Loucy (cell line): ENCODE results near the gene MSN.

Experiments
- H2AFZ ChIP-seq: fragments of 200-600 bp; sonication (generic); 2 replicates; pipeline ENCODE4 v1.6.0; 2016; ENCODE audit warnings: antibody characterized with exemption, mild to moderate bottlenecking, low read length, moderate library complexity
- H3F3A ChIP-seq: fragments of 200-600 bp; 2 replicates; pipeline ENCODE4 v1.6.0; 2016; ENCODE audit warnings: antibody characterized with exemption, low read depth, mild to moderate bottlenecking
- H3K27me3 ChIP-seq: fragments of 200-600 bp; sonication (generic); 2 replicates; pipeline ENCODE4 v1.6.1; 2014; ENCODE audit warnings: low read length, mild to moderate bottlenecking; ENCODE audit not compliant: insufficient read depth, poor library complexity, severe bottlenecking
- H3K36me3 ChIP-seq: fragments of 200-600 bp; sonication (generic); 2 replicates; pipeline ENCODE4 v1.6.1; 2016; ENCODE audit warnings: low read length; ENCODE audit not compliant: insufficient read depth
- H3K4me1 ChIP-seq: fragments of 200-600 bp; sonication (generic); 2 replicates; pipeline ENCODE4 v1.5.1; 2014; ENCODE audit warnings: low read length, mild to moderate bottlenecking; ENCODE audit not compliant: insufficient read depth, poor library complexity, severe bottlenecking
- H3K4me2 ChIP-seq: fragments of 200-600 bp; sonication (generic); 2 replicates; pipeline ENCODE4 v1.6.0; 2014; ENCODE audit warnings: antibody characterized with exemption, low read length, low read depth, mild to moderate bottlenecking; ENCODE audit not compliant: poor library complexity, severe bottlenecking
- H3K4me3 ChIP-seq: fragments of 200-600 bp; sonication (generic); 2 replicates; pipeline ENCODE4 v1.5.1; 2014; ENCODE audit warnings: low read length, mild to moderate bottlenecking, mixed read lengths; ENCODE audit not compliant: poor library complexity, severe bottlenecking
- H3K79me2 ChIP-seq: fragments of 200-600 bp; sonication (generic); 2 replicates; pipeline ENCODE4 v1.6.1; 2014; ENCODE audit warnings: low read length; ENCODE audit not compliant: insufficient read depth
- H3K9ac ChIP-seq: fragments of 200-600 bp; sonication (generic); 2 replicates; pipeline ENCODE4 v1.6.0; 2014; ENCODE audit warnings: mild to moderate bottlenecking, low read depth, low read length, moderate library complexity; ENCODE audit not compliant: poor library complexity, severe bottlenecking
- H3K9me2 ChIP-seq: fragments of 200-600 bp; sonication (generic); replicated peaks from 2 replicates; pipeline ENCODE4 v1.6.1; 2016; ENCODE audit warnings: low read depth, low read length, mixed read lengths
- H3K9me3 ChIP-seq: fragments of 200-600 bp; sonication (generic); 2 replicates; pipeline ENCODE4 v1.6.1; 2014; ENCODE audit warnings: mild to moderate bottlenecking, antibody characterized with exemption, low read length, low read depth; ENCODE audit not compliant: insufficient read depth
- H4K20me1 ChIP-seq: fragments of 200-600 bp; sonication (generic); 2 replicates; pipeline ENCODE4 v1.6.0; 2014; ENCODE audit warnings: antibody characterized with exemption, low read length, mild to moderate bottlenecking; ENCODE audit not compliant: insufficient read depth, poor library complexity, severe bottlenecking
- EZH2phosphoT487 ChIP-seq: fragments of 200-600 bp; IDR thresholded peaks from 2 replicates; pipeline ENCODE4 v1.6.1; 2018; ENCODE audit warnings: antibody characterized with exemption, mild to moderate bottlenecking, moderate library complexity, borderline replicate concordance
- TF ChIP-seq, protein P1 (sequence below): fragments of 200-600 bp; sonication (generic); conservative IDR thresholded peaks from 2 replicates; pipeline ENCODE4 v1.5.1; 2014; ENCODE audit warnings: mild to moderate bottlenecking, antibody characterized with exemption, low read length

MSN gene

GRCh38 chrX:65718538-65718937 lies 51.1 kb downstream of the MSN start:
- H4K20me1 ChIP-seq: peaks cover 68% of the 10 kb centered on the region
- H3K36me3 ChIP-seq: peaks cover 59% of the 10 kb centered on the region; the same call in 1 of the 2 replicates
- no peak overlapping the region for H3K9ac ChIP-seq
- no peaks in the 10 kb centered on the region for H3K9me2 ChIP-seq
- H3K4me3 ChIP-seq: no peak overlapping the region
- no peaks in the 10 kb centered on the region for H3F3A ChIP-seq
- no peak overlapping the region for H2AFZ ChIP-seq
- no peak overlapping the region for H3K4me2 ChIP-seq
- peaks cover 98% of the 10 kb centered on the region for H3K79me2 ChIP-seq
- no peaks in the 10 kb centered on the region for H3K27me3 ChIP-seq
- H3K9me3 ChIP-seq: no peaks in the 10 kb centered on the region
- TF ChIP-seq EZH2phosphoT487: no peak
- TF ChIP-seq, protein P1, sequence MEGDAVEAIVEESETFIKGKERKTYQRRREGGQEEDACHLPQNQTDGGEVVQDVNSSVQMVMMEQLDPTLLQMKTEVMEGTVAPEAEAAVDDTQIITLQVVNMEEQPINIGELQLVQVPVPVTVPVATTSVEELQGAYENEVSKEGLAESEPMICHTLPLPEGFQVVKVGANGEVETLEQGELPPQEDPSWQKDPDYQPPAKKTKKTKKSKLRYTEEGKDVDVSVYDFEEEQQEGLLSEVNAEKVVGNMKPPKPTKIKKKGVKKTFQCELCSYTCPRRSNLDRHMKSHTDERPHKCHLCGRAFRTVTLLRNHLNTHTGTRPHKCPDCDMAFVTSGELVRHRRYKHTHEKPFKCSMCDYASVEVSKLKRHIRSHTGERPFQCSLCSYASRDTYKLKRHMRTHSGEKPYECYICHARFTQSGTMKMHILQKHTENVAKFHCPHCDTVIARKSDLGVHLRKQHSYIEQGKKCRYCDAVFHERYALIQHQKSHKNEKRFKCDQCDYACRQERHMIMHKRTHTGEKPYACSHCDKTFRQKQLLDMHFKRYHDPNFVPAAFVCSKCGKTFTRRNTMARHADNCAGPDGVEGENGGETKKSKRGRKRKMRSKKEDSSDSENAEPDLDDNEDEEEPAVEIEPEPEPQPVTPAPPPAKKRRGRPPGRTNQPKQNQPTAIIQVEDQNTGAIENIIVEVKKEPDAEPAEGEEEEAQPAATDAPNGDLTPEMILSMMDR: no peak
- H3K4me1 ChIP-seq: peaks cover 4% of the 10 kb centered on the region

DNA sequence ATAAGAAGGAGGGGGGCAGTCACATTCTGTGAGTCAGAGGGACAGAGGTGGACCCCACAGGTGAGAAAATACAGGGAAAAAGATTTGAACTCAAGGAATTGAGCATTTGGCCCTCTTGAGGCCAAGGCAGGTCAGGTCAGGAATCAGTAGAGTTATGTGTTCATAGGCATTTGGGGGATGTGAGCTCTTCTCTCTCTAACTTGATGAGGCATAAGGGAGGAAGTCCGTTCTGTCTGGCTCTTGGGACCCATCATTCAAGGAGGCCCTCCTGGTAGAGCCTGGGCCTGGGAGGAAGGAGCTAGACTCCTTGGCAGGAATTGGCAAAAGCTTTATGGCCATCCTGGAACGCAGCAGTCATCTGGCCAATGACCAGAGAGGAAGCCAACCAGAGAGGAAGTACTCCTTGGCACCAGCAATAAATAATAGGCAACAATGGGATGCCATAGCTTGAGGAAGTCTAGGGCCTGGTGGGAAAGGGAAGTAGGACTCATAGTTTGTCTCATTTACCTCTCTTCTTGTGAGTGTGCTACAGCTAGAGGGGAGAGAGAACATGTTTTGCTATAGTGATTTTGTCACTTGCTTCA lies 53.0 kb downstream of the MSN start:
- peaks cover 71% of the 10 kb centered on the region; the same call in 1 of the 2 replicates for H3K36me3 ChIP-seq
- no peak overlapping the region for H2AFZ ChIP-seq
- H3K9ac ChIP-seq: no peak overlapping the region
- no peaks in the 10 kb centered on the region for H3K9me2 ChIP-seq
- no peaks in the 10 kb centered on the region for H3F3A ChIP-seq
- peaks cover 96% of the 10 kb centered on the region for H3K79me2 ChIP-seq
- H3K9me3 ChIP-seq: no peaks in the 10 kb centered on the region
- TF ChIP-seq, protein P1: 0 out of 2 replicates have a peak, but pooled peaks have one; percentile 16
- TF ChIP-seq EZH2phosphoT487: no peak
- H3K4me1 ChIP-seq: peaks cover 5% of the 10 kb centered on the region
- H3K27me3 ChIP-seq: no peaks in the 10 kb centered on the region
- no peak overlapping the region for H3K4me3 ChIP-seq
- H3K4me2 ChIP-seq: no peak overlapping the region
- peaks cover 59% of the 10 kb centered on the region for H4K20me1 ChIP-seq

DNA sequence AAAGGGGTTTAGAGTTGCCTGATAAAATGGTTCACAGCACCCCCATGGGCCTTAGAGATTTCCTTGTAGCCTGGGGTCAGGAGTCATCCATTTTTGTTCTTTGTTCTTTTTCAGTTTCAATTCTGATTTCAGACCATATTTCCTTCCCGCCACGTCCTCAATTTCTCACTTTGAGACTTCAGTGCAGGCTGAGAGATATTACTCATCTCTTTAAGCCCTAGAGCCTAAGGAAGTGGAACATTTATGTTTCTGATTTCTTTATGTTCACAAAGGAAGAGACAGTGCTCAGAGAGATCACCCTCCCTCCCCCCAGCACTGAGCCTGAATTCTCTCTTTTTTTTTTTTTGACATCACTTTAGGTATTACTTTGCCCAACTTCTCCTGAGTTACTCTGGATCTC lies 56.3 kb downstream of the MSN start:
- H3K4me3 ChIP-seq: no peak overlapping the region
- no peaks in the 10 kb centered on the region for H3K27me3 ChIP-seq
- H2AFZ ChIP-seq: no peak overlapping the region
- peaks cover 94% of the 10 kb centered on the region for H3K79me2 ChIP-seq
- no peak overlapping the region for H3K4me2 ChIP-seq
- TF ChIP-seq EZH2phosphoT487: no peak
- TF ChIP-seq, protein P1: no peak
- H3K9ac ChIP-seq: no peak overlapping the region
- H3K9me3 ChIP-seq: no peaks in the 10 kb centered on the region
- no peaks in the 10 kb centered on the region for H3F3A ChIP-seq
- H3K36me3 ChIP-seq: peaks cover 80% of the 10 kb centered on the region; the same call in 1 of the 2 replicates
- no peaks in the 10 kb centered on the region for H3K9me2 ChIP-seq
- H4K20me1 ChIP-seq: peaks cover 50% of the 10 kb centered on the region
- peaks cover 5% of the 10 kb centered on the region for H3K4me1 ChIP-seq
